HepG2 (cell line): ENCODE measurements around the gene DDX1. TPM values are rescaled to one million over a fixed set of nuclear protein-coding genes. Genes with fewer than 3 reads are reported as not detected.

Experiments
- ATAC-seq: fragments of 200-7000 bp; cut with Tn5 transposase; 3 replicates; pipeline ENCODE4 v1.9.1; 2020; ENCODE audit warnings: mild to moderate bottlenecking, moderate library complexity
- BruUV-seq: library from RNA; stranded (reverse); fragments of 400-500 nt; replicated peaks from 2 replicates; lab custom pipeline; 2021; lab: Mats Ljungman, UMichigan
- CTCF ChIA-PET: fragments of 300-600 bp; formaldehyde crosslinking; extraction: SDS; loops from one replicate; lab custom pipeline; 2021; ENCODE audit warnings: low total read pairs, inconsistent platforms, low intra/inter-chr PET ratio; lab: Yijun Ruan, JAX
- POLR2A ChIA-PET: fragments of 350-600 bp; sonication (Branson Sonifier 250); formaldehyde crosslinking; loops from one replicate; lab custom pipeline; 2020; ENCODE audit warnings: antibody characterized with exemption, inconsistent platforms; lab: Yijun Ruan, JAX
- DNase-seq: peaks from one replicate; pipeline ENCODE4 v3.0.0-alpha.2; 2015; ENCODE audit warnings: low spot score
- FAIRE-seq: peaks from 3 replicates; lab custom pipeline; 2011; peaks lifted over from hg19 to GRCh38; lab: Jason Lieb, UNC
- H2AFZ ChIP-seq: one replicate; pipeline ENCODE4 v1.6.1; 2011; ENCODE audit warnings: low read length, inconsistent platforms
- H3K27ac ChIP-seq: fragments of 300-600 bp; 3 replicates; pipeline ENCODE4 v1.8.0; 2011; ENCODE audit warnings: mixed run types, mild to moderate bottlenecking, mixed read lengths, low read length, inconsistent platforms; ENCODE audit not compliant: insufficient read depth; ENCODE audit errors: extremely low read length
- H3K27me3 ChIP-seq, 2 experiments: fragments of 200-600 bp in 1 of 2; 2 replicates in 1 of 2; 3 replicates in 1 of 2; pipeline versions ENCODE4 v1.6.0 to v1.8.0; 2011; ENCODE audit warnings: low read length in 2 of 2, mild to moderate bottlenecking in 2 of 2, moderate library complexity in 2 of 2, inconsistent platforms in 1 of 2; ENCODE audit not compliant: insufficient read depth in 2 of 2, control insufficient read depth in 1 of 2
- H3K36me3 ChIP-seq, 2 experiments: fragments of 200-600 bp in 1 of 2; replicated peaks in 1 of 2; 2 replicates in 1 of 2; 3 replicates in 1 of 2; pipeline versions ENCODE4 v1.5.1 to v1.8.0; 2011; ENCODE audit warnings: low read length in 2 of 2, inconsistent platforms in 1 of 2; ENCODE audit not compliant: insufficient read depth in 2 of 2, control insufficient read depth in 1 of 2
- H3K4me1 ChIP-seq: 2 replicates; pipeline ENCODE4 v1.5.1; 2012; ENCODE audit warnings: low read length, inconsistent platforms; ENCODE audit not compliant: insufficient read depth
- H3K4me2 ChIP-seq: 2 replicates; pipeline ENCODE4 v1.6.0; 2011; ENCODE audit warnings: low read depth, low read length, inconsistent platforms
- H3K4me3 ChIP-seq, 3 experiments: fragments of 200-600 bp in 1 of 3; sonication (generic), shearing (Covaris generic) in 1 of 3; replicated peaks in 1 of 3; 2 replicates each; pipeline ENCODE4 v1.5.1; 2011 to 2016; ENCODE audit warnings: low read length in 3 of 3, inconsistent platforms in 2 of 3, low read depth in 2 of 3, mild to moderate bottlenecking in 2 of 3, control low read depth in 1 of 3, mixed read lengths in 1 of 3; ENCODE audit not compliant: insufficient read depth in 1 of 3
- H3K79me2 ChIP-seq: one replicate; pipeline ENCODE4 v1.6.1; 2011; ENCODE audit warnings: low read length, inconsistent platforms; ENCODE audit not compliant: insufficient read depth
- H3K9ac ChIP-seq: 2 replicates; pipeline ENCODE4 v1.6.0; 2011; ENCODE audit warnings: mild to moderate bottlenecking, low read depth, low read length, inconsistent platforms; ENCODE audit not compliant: insufficient read depth
- H3K9me3 ChIP-seq: 2 replicates; pipeline ENCODE4 v1.5.1; 2012; ENCODE audit warnings: mild to moderate bottlenecking, low read length
- H4K20me1 ChIP-seq: 2 replicates; pipeline ENCODE4 v1.6.0; 2011; ENCODE audit warnings: inconsistent platforms, mild to moderate bottlenecking, low read length, moderate library complexity; ENCODE audit not compliant: insufficient read depth
- KDM5A ChIP-seq: fragments of 200-600 bp; sonication (generic); IDR thresholded peaks from 2 replicates; pipeline ENCODE4 v1.7.0; 2018; ENCODE audit warnings: antibody characterized with exemption, mild to moderate bottlenecking, low read length, borderline replicate concordance
- NFE2L1 ChIP-seq: sonication (generic); formaldehyde crosslinking; IDR thresholded peaks from 2 replicates; pipeline ENCODE4 v1.4.0; 2020; ENCODE audit warnings: missing genetic modification reagents, mild to moderate bottlenecking, borderline replicate concordance
- PRPF4 ChIP-seq: fragments of 200-400 bp; formaldehyde crosslinking; IDR thresholded peaks from 2 replicates; pipeline ENCODE4 v1.6.1; 2016; ENCODE audit warnings: low read length, low read depth; ENCODE audit not compliant: poor library complexity, severe bottlenecking
- ZNF124 ChIP-seq: sonication (generic); formaldehyde crosslinking; IDR thresholded peaks from 2 replicates; pipeline ENCODE4 v1.4.0; 2020; ENCODE audit warnings: missing genetic modification reagents
- ZNF629 ChIP-seq: sonication (generic); formaldehyde crosslinking; conservative IDR thresholded peaks from 2 replicates; pipeline ENCODE4 v1.5.0; 2020; ENCODE audit warnings: missing genetic modification reagents
- WGBS: methylation state at CpG from one replicate; pipeline ENCODE4 v1.1.6; 2017; ENCODE audit warnings: low lambda C conversion rate; 5-methylcytosine and 5-hydroxymethylcytosine counted together
- in situ Hi-C: cut with HindIII; loops from 2 replicates; pipeline ENCODE4 v1.10.0; 2017; ENCODE audit warnings: low pct_unique_long_range_greater_than_20kb; ENCODE audit not compliant: extremely low pct_ligation_motif_present
- intact Hi-C: fragments of 100-400 bp; cut with micrococcal nuclease; formaldehyde crosslinking; loops from one replicate; pipeline ENCODE4 v1.10.0; 2022; ENCODE audit not compliant: unreplicated experiment
- polyA plus RNA-seq, 8 experiments: library from polyadenylated mRNA; depleted of rRNA in 3 of 8; stranded (reverse) in 7 of 8; unstranded in 1 of 8; fragments of >200 nt; fragmentation: Illumina TruSeq in 4 of 8; extraction: Trizol in 4 of 8; gene quantifications; 2 replicates each; pipeline versions ENCODE4 v1.2.1 to v1.2.3, GENCODE V29; 2011 to 2016; ENCODE audit warnings: low read depth in 4 of 8, missing spikeins in 1 of 8, mixed read lengths in 1 of 8; ENCODE audit not compliant: insufficient read depth in 1 of 8
- total RNA-seq, 5 experiments: library from RNA; depleted of rRNA; stranded (reverse); fragments of >200 nt; fragmentation: Illumina TruSeq; extraction: Trizol; gene quantifications; 2 replicates each; pipeline ENCODE4 v1.2.3, GENCODE V29; 2016; ENCODE audit warnings: low read depth in 1 of 5

The DDX1 gene
- total and polyA plus RNA-seq, 2 of the 13 experiments (the other 11 are each of a cell fraction or from before 2014, with no cell fraction given): 81.6 to 130 TPM

DNA sequence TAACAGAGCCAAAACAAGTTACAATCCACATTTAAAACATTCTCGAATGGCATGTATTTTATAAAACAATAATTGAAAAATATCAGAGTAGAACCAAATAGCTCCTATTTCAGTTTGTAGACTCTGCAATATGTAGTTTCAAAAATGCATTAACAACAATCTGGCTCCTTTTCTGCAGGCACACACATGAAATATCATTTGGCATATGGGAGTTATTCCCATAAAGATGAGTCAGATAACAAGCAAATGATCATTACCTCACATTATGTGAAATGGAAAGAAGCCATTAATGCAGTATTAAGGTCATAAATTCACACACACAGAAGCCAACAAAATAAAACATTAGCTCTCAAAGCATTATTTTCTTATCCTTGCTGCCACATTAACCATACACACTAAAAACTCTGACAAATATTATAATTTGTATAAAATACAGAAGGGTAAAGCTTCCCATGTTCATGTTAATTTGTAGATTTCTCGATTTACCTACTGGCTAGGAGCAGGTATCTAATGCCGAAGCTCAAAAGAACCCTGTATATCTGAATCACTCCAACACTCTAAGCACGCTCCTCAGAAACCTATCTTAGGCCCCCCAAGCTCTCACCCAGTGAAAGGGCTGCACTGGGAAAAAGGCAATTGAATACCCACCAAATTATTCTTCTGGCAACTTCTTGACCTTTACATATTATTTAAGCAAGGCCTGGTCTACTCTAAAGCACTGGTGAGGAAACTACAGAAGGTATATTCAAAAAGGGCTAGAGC lies 44.4 kb upstream of the DDX1 start:
- POLR2A ChIA-PET: no interaction called here
- intact Hi-C loops: no loop called here
- Histone ChIP-seq H3K4me2 (no peak overlapping the region), H3K27me3 (no peaks in the 10 kb centered on the region), H3K4me1 (no peaks in the 10 kb centered on the region), H4K20me1 (no peaks in the 10 kb centered on the region), H3K9ac (no peak overlapping the region), H3K36me3 (peaks cover 9 to 16% of the 10 kb centered on the region in 2 experiments; a peak in 4 of 5 replicates), H2AFZ (no peak overlapping the region), H3K79me2 (no peaks in the 10 kb centered on the region)
- no peak for DNase-seq
- FAIRE-seq: no peak
- WGBS: 93% methylated on average over 4 of the region's 4 CpGs
- ATAC-seq: no peak
- CTCF ChIA-PET: interaction anchor here (1.7 to 1.9 kb wide), 2 partner anchors 30 to 41 kb away, joined by 7 to 9 read pairs; no protein-coding TSS in a partner anchor
- no peak for TF ChIP-seq PRPF4
- TF ChIP-seq KDM5A: no peak
- TF ChIP-seq, all 625 proteins: peak for 0
- no peak overlapping the region for H3K27ac ChIP-seq
- no TSS peak for BruUV-seq
- in situ Hi-C loops: no loop called here
- no peaks in the 10 kb centered on the region for H3K9me3 ChIP-seq
- H3K4me3 ChIP-seq: no peak overlapping the region

DNA sequence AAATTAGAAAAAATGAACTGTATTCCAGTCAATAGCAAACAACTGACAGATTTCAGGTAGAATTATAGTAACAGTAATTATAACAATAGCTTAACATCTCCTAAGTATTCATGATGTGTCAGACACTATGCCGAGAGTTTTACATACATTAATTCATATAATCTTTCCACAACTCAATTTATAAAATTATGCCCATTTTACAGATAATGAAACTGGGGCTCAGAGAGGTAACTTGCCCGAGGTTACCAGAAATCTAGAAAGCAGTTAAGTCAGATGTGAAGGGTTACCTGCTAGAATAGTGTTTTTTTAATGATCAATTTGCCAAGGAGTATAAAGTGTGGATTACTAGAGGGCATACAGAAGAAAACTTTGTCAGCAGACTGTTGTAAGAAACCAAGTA lies 42.7 kb upstream of the DDX1 start:
- FAIRE-seq (no peak), DNase-seq (no peak), ATAC-seq (no peak)
- H3K9me3 ChIP-seq: no peaks in the 10 kb centered on the region
- ChIA-PET POLR2A (no interaction called here), CTCF (no interaction called here)
- 97% methylated on average over 2 of the region's 2 CpGs for WGBS
- no peak overlapping the region for H2AFZ ChIP-seq
- in situ Hi-C loops: no loop called here
- H3K27me3 ChIP-seq: no peaks in the 10 kb centered on the region
- no peak overlapping the region for H3K27ac ChIP-seq
- H3K4me3 ChIP-seq: no peak overlapping the region
- intact Hi-C loops: no loop called here
- no peaks in the 10 kb centered on the region for H3K79me2 ChIP-seq
- H3K9ac ChIP-seq: no peak overlapping the region
- H3K4me2 ChIP-seq: no peak overlapping the region
- no peaks in the 10 kb centered on the region for H3K4me1 ChIP-seq
- TF ChIP-seq NFE2L1 (CRISPR knock-in tag) (no peak), ZNF124 (CRISPR knock-in tag) (no peak), ZNF629 (peak; percentile 69)
- BruUV-seq: no TSS peak
- no peaks in the 10 kb centered on the region for H4K20me1 ChIP-seq
- peaks cover 9 to 21% of the 10 kb centered on the region in 2 experiments; a peak in 4 of 5 replicates for H3K36me3 ChIP-seq
